CD4-positive, alpha-beta T cell (primary cell): Measurements from ENCODE around the gene UNKL. TPM values are rescaled to one million over a fixed set of nuclear protein-coding genes. Genes with fewer than 3 reads are reported as not detected.

Experiments
- ATAC-seq: fragments of 200-7000 bp; cut with Tn5 transposase; one replicate; pipeline ENCODE4 v1.10.0; 2022; ENCODE audit warnings: mild to moderate bottlenecking; ENCODE audit not compliant: poor library complexity
- CTCF ChIA-PET: fragments of 350-600 bp; sonication (Branson Sonifier 250); formaldehyde crosslinking; loops from one replicate; lab custom pipeline; 2021; ENCODE audit warnings: antibody characterized with exemption, inconsistent platforms; lab: Charles Lee
- POLR2A ChIA-PET: fragments of 350-600 bp; sonication (Branson Sonifier 250); formaldehyde crosslinking; loops from one replicate; lab custom pipeline; 2021; ENCODE audit warnings: antibody characterized with exemption, inconsistent platforms; lab: Charles Lee
- DNase-seq, 14 experiments: peaks; one replicate each; pipeline ENCODE4 v3.0.0-alpha.2; 2013 to 2020; ENCODE audit warnings: mixed read lengths in 2 of 14
- H3K27ac ChIP-seq, 2 donors: one replicate each; pipeline versions ENCODE4 v1.5.1 to v1.7.0; 2013; ENCODE audit warnings: low read length in 2 of 2, low read depth in 1 of 2, mild to moderate bottlenecking in 1 of 2
- H3K27me3 ChIP-seq, 2 experiments: 1 replicate in 1 of 2; 2 replicates in 1 of 2; pipeline versions ENCODE4 v1.6.1 to v1.7.0; 2013; ENCODE audit warnings: low read length in 2 of 2, control low read depth in 1 of 2, mild to moderate bottlenecking in 1 of 2, moderate library complexity in 1 of 2; ENCODE audit not compliant: insufficient read depth in 2 of 2, control insufficient read depth in 1 of 2
- H3K36me3 ChIP-seq: one replicate; pipeline ENCODE4 v1.6.1; 2013; ENCODE audit warnings: low read length, control low read depth; ENCODE audit not compliant: insufficient read depth
- H3K4me1 ChIP-seq: one replicate; pipeline ENCODE4 v1.6.1; 2013; ENCODE audit warnings: low read length, control low read depth; ENCODE audit not compliant: insufficient read depth
- H3K4me3 ChIP-seq: one replicate; pipeline ENCODE4 v1.5.1; 2013; ENCODE audit warnings: mild to moderate bottlenecking, low read length, moderate library complexity
- H3K9me3 ChIP-seq, 2 experiments: 1 replicate in 1 of 2; 2 replicates in 1 of 2; pipeline versions ENCODE4 v1.6.1 to v1.7.0; 2013; ENCODE audit warnings: low read length in 2 of 2, mild to moderate bottlenecking in 2 of 2, control low read depth in 1 of 2, moderate library complexity in 1 of 2; ENCODE audit not compliant: control insufficient read depth in 1 of 2, insufficient read depth in 1 of 2
- H3K27ac Mint-ChIP-seq: one replicate; pipeline ENCODE4 v1.8.0; 2020; ENCODE audit warnings: mixed read lengths
- H3K27me3 Mint-ChIP-seq: one replicate; pipeline ENCODE4 v1.8.0; 2021; ENCODE audit warnings: mixed read lengths
- H3K36me3 Mint-ChIP-seq: one replicate; pipeline ENCODE4 v1.8.0; 2021; ENCODE audit warnings: low read depth, mixed read lengths
- H3K4me1 Mint-ChIP-seq: one replicate; pipeline ENCODE4 v1.8.0; 2021; ENCODE audit warnings: low read depth, mixed read lengths
- H3K4me3 Mint-ChIP-seq: one replicate; pipeline ENCODE4 v1.8.0; 2020; ENCODE audit warnings: mild to moderate bottlenecking, mixed read lengths
- H3K9me3 Mint-ChIP-seq: one replicate; pipeline ENCODE4 v1.8.0; 2020; ENCODE audit warnings: mixed read lengths
- intact Hi-C, 2 experiments: fragments of 100-400 bp; cut with DNase I in 1 of 2; cut with micrococcal nuclease in 1 of 2; formaldehyde crosslinking; loops; one replicate each; pipeline versions ENCODE4 v1.15.1 to v1.9.0; 2023 to 2025; cut with DNase I, micrococcal nuclease
- total RNA-seq, 174 experiments: library from RNA in 2 of 174; stranded (reverse) in 2 of 174; gene quantifications; one replicate each; pipeline ENCODE4 v1.2.3 and lab custom pipeline; 2021 to 2026
- TF ChIP-seq, protein P1 (sequence below): fragments of 200-600 bp; IDR thresholded peaks from one replicate; pipeline ENCODE4 v1.8.0; 2022; ENCODE audit warnings: antibody characterized with exemption, mild to moderate bottlenecking

Gene UNKL
- total RNA-seq, 2 experiments from 2014 or later: 52.6 to 53.2 TPM

- no peaks in the 10 kb centered on the region for H3K9me3 ChIP-seq
- H3K27ac ChIP-seq: no peak overlapping the region
- POLR2A ChIA-PET: no interaction called here
- CTCF ChIA-PET: interaction anchor here (1.2 kb wide), 1 partner anchor 53 kb away, joined by 4 read pairs; no protein-coding TSS in a partner anchor
- DNase-seq: no peak
- Mint-ChIP-seq H3K4me3 (peak overlapping the region; percentile 73), H3K27me3 (no peaks in the 10 kb centered on the region), H3K4me1 (peaks cover 22% of the 10 kb centered on the region), H3K36me3 (peaks cover 21% of the 10 kb centered on the region), H3K27ac (peak overlapping the region; percentile 45), H3K9me3 (no peaks in the 10 kb centered on the region)
- peaks cover 3% of the 10 kb centered on the region for H3K36me3 ChIP-seq
- TF ChIP-seq, protein P1, sequence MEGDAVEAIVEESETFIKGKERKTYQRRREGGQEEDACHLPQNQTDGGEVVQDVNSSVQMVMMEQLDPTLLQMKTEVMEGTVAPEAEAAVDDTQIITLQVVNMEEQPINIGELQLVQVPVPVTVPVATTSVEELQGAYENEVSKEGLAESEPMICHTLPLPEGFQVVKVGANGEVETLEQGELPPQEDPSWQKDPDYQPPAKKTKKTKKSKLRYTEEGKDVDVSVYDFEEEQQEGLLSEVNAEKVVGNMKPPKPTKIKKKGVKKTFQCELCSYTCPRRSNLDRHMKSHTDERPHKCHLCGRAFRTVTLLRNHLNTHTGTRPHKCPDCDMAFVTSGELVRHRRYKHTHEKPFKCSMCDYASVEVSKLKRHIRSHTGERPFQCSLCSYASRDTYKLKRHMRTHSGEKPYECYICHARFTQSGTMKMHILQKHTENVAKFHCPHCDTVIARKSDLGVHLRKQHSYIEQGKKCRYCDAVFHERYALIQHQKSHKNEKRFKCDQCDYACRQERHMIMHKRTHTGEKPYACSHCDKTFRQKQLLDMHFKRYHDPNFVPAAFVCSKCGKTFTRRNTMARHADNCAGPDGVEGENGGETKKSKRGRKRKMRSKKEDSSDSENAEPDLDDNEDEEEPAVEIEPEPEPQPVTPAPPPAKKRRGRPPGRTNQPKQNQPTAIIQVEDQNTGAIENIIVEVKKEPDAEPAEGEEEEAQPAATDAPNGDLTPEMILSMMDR: no peak
- no peaks in the 10 kb centered on the region for H3K27me3 ChIP-seq
- ATAC-seq: no peak
- H3K4me1 ChIP-seq: peaks cover 48% of the 10 kb centered on the region
- no peak overlapping the region for H3K4me3 ChIP-seq
- intact Hi-C loops: loop anchor here in 1 of 2 experiments (5.0 to 10.0 kb wide), 4 partner anchors 64 to 798 kb away; partner anchors contain the start of genes BRICD5, GNPTG, NTHL1 and PGP
Observed at GRCh38 chr16:1416521-1416941, 2.0 kb upstream of the UNKL start.

DNA sequence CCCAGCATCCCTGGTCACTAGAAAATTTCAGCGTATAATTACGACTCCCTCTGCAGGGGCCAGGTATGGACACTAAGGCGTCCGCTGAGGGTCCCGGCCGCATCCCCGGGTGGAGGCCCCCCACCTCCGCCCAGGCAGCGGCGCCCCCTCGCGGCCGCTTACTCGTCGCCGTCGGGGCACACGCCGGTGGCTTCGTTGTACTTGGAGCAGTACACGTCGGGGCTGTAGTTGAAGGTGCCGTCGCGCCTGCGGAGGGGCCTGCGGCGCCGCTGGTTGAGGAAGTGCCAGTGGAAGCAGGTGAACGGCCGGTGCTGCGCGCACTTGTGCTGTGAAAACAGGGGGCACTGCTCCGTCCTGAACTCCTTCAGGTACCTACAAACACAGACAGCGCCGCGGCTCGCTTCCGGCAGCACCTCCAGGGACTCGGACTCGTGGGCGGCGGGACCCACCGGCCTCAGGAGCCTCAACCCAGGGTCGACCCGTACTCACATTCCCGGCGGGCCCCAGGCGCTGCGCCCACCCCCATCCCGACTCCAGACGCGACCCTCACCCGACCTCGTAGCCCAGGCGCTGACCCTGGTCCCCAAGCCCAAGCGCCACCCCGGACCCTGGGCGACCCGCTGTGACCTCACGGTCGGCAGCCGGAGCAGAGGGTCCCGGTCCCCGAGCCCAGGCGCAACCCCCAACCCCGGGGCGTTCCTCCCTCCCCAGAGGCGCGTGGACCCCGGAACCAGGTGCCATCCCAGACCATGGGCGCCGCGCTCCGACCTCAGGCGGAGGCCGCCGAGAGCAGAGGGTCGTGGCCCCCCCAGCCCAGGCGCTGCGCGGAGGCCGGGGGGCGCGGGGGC is 596 bp downstream of the UNKL start:
- Mint-ChIP-seq H3K36me3 (peaks cover 27% of the 10 kb centered on the region), H3K4me3 (peak overlapping the region; percentile 90), H3K27ac (peak overlapping the region; percentile 85), H3K4me1 (peaks cover 21% of the 10 kb centered on the region), H3K9me3 (no peaks in the 10 kb centered on the region), H3K27me3 (no peaks in the 10 kb centered on the region)
- ChIA-PET POLR2A (no interaction called here), CTCF (interaction anchor here (1.7 kb wide), 1 partner anchor 51 kb away, joined by 5 read pairs; no protein-coding TSS in a partner anchor)
- ATAC-seq (peak; percentile 63), DNase-seq (peak; percentile 45 to 82 (median 62))
- TF ChIP-seq, protein P1: peak; percentile 65
- Histone ChIP-seq H3K27me3 (no peaks in the 10 kb centered on the region), H3K4me1 (peaks cover 29% of the 10 kb centered on the region), H3K9me3 (no peaks in the 10 kb centered on the region), H3K36me3 (peaks cover 12% of the 10 kb centered on the region), H3K27ac (peak overlapping the region in 1 of 2 donors; percentile 77), H3K4me3 (peak overlapping the region; percentile 77)
- intact Hi-C loops: loop anchor here in 1 of 2 experiments (2.0 to 10.0 kb wide), 4 partner anchors 105 to 801 kb away; partner anchors contain the start of genes BRICD5, JPT2, PGP and UBE2I

DNA sequence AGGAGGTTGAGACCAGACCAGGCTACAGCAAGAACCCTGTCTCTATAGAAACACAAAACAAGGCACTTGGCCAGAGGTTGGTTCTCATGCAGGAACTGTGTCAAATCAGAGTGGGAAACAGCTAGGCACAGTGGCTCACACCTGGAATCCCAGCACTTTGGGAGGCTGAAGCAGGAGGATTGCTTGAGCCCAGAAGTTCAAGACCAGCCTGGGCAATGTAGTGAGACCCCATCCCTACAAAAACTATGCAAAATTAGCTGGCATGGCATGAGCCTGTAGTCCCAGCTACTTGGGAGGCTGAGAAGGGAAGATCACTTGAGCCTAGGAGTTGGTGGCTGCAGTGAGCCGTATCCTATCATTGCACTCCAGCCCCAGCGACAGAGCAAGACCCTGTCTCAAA is 1.7 kb downstream of the UNKL start:
- ChIA-PET CTCF (interaction anchor here (1.7 kb wide), 1 partner anchor 49 kb away, joined by 5 read pairs; no protein-coding TSS in a partner anchor), POLR2A (no interaction called here)
- H3K27me3 ChIP-seq: no peaks in the 10 kb centered on the region
- DNase-seq (no peak), ATAC-seq (no peak)
- peaks cover 32% of the 10 kb centered on the region for H3K4me1 ChIP-seq
- Mint-ChIP-seq H3K4me1 (peaks cover 27% of the 10 kb centered on the region), H3K27me3 (no peaks in the 10 kb centered on the region), H3K27ac (peak overlapping the region; percentile 85), H3K9me3 (no peaks in the 10 kb centered on the region), H3K36me3 (peaks cover 27% of the 10 kb centered on the region), H3K4me3 (peak overlapping the region; percentile 87)
- peaks cover 12% of the 10 kb centered on the region for H3K36me3 ChIP-seq
- no peak overlapping the region for H3K27ac ChIP-seq
- H3K4me3 ChIP-seq: no peak overlapping the region
- TF ChIP-seq, protein P1: no peak
- H3K9me3 ChIP-seq: no peaks in the 10 kb centered on the region
- intact Hi-C loops: loop anchor here in 1 of 2 experiments (2.0 to 10.0 kb wide), 3 partner anchors 266 to 802 kb away; partner anchors contain the start of genes BRICD5, JPT2, PGP and WDR24
